Measurements from ENCODE around the gene TSC22D3.

DNA sequence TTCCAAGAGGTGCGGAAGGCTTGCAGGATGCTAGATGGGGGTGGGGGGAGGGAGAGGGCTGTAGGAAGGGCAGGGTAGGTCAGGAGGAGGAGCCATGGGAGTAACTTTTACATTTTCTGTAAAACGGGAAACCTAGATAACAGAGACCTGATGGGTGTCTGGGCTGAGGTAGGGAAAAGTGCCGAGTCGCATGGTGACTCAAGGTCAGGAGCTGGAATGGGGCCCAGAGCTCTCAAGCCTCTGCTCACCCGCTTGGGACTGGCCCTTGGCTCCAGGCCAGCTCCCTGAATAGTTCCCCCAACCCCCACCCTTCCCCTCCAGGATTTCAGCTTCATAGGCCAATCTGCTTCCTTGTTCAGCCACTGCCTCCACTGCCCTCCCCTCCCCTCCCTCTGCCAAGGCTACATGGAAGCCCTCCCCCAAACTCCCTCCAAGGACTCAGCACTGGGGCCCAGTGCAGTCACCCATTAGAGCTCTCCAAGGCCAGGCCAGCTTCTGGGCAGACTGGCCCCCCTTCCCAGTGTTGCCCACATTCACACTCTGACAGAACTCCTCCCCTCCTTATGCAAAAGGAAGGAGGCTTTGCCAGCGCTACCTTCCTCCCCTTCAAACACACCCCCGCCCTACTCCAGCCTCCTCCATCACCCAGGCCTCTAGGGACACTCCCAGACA is 43.6 kb downstream of the TSC22D3 start:
- TF ChIP-seq, protein P1, sequence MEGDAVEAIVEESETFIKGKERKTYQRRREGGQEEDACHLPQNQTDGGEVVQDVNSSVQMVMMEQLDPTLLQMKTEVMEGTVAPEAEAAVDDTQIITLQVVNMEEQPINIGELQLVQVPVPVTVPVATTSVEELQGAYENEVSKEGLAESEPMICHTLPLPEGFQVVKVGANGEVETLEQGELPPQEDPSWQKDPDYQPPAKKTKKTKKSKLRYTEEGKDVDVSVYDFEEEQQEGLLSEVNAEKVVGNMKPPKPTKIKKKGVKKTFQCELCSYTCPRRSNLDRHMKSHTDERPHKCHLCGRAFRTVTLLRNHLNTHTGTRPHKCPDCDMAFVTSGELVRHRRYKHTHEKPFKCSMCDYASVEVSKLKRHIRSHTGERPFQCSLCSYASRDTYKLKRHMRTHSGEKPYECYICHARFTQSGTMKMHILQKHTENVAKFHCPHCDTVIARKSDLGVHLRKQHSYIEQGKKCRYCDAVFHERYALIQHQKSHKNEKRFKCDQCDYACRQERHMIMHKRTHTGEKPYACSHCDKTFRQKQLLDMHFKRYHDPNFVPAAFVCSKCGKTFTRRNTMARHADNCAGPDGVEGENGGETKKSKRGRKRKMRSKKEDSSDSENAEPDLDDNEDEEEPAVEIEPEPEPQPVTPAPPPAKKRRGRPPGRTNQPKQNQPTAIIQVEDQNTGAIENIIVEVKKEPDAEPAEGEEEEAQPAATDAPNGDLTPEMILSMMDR (IDR thresholded peaks at IDR 0.05) = no peak
- TF ChIP-seq POLR2A (IDR thresholded peaks at IDR 0.05) = no peak
